ENCODE results near the gene DDX10.

The DDX10 gene

DNA sequence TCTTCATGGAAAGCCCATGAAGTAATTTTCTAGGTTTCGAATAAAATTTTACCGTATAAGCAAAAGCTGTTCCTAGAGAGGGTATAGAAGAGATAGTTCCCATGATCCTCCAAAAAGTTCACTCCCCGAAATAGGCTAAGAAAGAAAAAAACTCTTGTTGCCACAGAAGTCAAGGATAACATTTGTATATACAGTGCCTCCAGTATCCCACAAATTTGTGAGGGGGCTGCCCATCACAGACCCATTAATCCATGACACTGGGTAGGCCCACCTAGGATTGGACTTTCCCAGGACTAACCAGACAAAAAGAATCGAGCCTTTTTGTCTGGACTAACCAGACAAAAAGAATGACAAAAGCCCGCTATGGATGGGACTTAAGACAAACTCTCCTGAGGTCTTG is 233.0 kb downstream of the DDX10 start:
- H3K4me3 ChIP-seq (ENCODE audit: low read length): no peak overlapping the region
- H3F3A ChIP-seq (ENCODE audit: control insufficient read depth, insufficient read depth): no peaks in the 10 kb centered on the region
- H3K36me3 ChIP-seq (ENCODE audit: control insufficient read depth, low read length): peaks cover 11% of the 10 kb centered on the region
- TF ChIP-seq, protein P1, sequence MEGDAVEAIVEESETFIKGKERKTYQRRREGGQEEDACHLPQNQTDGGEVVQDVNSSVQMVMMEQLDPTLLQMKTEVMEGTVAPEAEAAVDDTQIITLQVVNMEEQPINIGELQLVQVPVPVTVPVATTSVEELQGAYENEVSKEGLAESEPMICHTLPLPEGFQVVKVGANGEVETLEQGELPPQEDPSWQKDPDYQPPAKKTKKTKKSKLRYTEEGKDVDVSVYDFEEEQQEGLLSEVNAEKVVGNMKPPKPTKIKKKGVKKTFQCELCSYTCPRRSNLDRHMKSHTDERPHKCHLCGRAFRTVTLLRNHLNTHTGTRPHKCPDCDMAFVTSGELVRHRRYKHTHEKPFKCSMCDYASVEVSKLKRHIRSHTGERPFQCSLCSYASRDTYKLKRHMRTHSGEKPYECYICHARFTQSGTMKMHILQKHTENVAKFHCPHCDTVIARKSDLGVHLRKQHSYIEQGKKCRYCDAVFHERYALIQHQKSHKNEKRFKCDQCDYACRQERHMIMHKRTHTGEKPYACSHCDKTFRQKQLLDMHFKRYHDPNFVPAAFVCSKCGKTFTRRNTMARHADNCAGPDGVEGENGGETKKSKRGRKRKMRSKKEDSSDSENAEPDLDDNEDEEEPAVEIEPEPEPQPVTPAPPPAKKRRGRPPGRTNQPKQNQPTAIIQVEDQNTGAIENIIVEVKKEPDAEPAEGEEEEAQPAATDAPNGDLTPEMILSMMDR (IDR thresholded peaks at IDR 0.05; ENCODE audit: low read depth, low read length, poor library complexity, severe bottlenecking): no peak
- no peak for TF ChIP-seq EZH2phosphoT487 (IDR thresholded peaks at IDR 0.05; ENCODE audit: borderline replicate concordance, low read length)
- H3K4me2 ChIP-seq (ENCODE audit: low read length): no peak overlapping the region
- no peaks in the 10 kb centered on the region for H3K79me2 ChIP-seq (ENCODE audit: control insufficient read depth, low read length)
- no peaks in the 10 kb centered on the region for H3K27me3 ChIP-seq (ENCODE audit: control insufficient read depth, low read length)
- peaks cover 3% of the 10 kb centered on the region; the same call in 1 of the 2 replicates for H3K4me1 ChIP-seq (ENCODE audit: control insufficient read depth, low read length)
- no peaks in the 10 kb centered on the region for H3K9me2 ChIP-seq (replicated peaks; ENCODE audit: control insufficient read depth, low read length)
- no peak overlapping the region for H3K27ac ChIP-seq (ENCODE audit: low read depth, low read length)
- 0 out of 2 replicates have a peak, but pooled peaks cover 6% of the 10 kb centered on the region for H3K9me3 ChIP-seq (ENCODE audit: control insufficient read depth, insufficient read depth, low read length)
- no peaks in the 10 kb centered on the region for H4K20me1 ChIP-seq (ENCODE audit: control insufficient read depth, insufficient read depth, low read depth, low read length)

DNA sequence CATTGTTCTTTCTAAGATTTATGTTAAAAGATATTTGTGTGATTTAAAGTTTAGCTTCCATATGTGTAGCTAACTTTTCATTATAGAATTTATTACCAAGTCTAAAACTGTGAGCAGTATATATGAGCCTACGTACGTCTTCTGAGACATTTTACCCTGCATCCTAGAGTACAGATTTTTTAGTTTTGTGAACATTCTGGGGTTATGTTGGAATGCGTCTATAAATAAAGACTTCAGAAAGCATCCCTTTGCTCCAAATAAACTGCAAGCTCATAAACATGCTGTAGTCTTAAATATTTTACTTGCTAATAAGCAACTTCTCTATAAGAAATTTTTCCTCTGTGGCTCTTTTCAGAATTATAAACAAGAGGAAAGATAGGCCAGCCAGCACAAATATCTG is 236.5 kb downstream of the DDX10 start:
- H3K27me3 ChIP-seq (ENCODE audit: control insufficient read depth, low read length): no peaks in the 10 kb centered on the region
- no peaks in the 10 kb centered on the region for H4K20me1 ChIP-seq (ENCODE audit: control insufficient read depth, insufficient read depth, low read depth, low read length)
- H3K27ac ChIP-seq (ENCODE audit: low read depth, low read length): no peak overlapping the region
- H3K9me3 ChIP-seq (ENCODE audit: control insufficient read depth, insufficient read depth, low read length): 0 out of 2 replicates have a peak, but pooled peaks cover 3% of the 10 kb centered on the region
- H3F3A ChIP-seq (ENCODE audit: control insufficient read depth, insufficient read depth): no peaks in the 10 kb centered on the region
- H3K9me2 ChIP-seq (replicated peaks; ENCODE audit: control insufficient read depth, low read length): no peaks in the 10 kb centered on the region
- no peak overlapping the region for H3K4me3 ChIP-seq (ENCODE audit: low read length)
- H3K4me1 ChIP-seq (ENCODE audit: control insufficient read depth, low read length): no peaks in the 10 kb centered on the region
- H3K36me3 ChIP-seq (ENCODE audit: control insufficient read depth, low read length): peaks cover 11% of the 10 kb centered on the region
- no peak overlapping the region for H3K4me2 ChIP-seq (ENCODE audit: low read length)
- H3K79me2 ChIP-seq (ENCODE audit: control insufficient read depth, low read length): no peaks in the 10 kb centered on the region
- no peak for TF ChIP-seq EZH2phosphoT487 (IDR thresholded peaks at IDR 0.05; ENCODE audit: borderline replicate concordance, low read length)
- TF ChIP-seq, protein P1 (IDR thresholded peaks at IDR 0.05; ENCODE audit: low read depth, low read length, poor library complexity, severe bottlenecking): no peak

GRCh38 chr11:108902027-108902469 is 237.2 kb downstream of the DDX10 start:
- H3K36me3 ChIP-seq (ENCODE audit: control insufficient read depth, low read length): peaks cover 10% of the 10 kb centered on the region
- H3F3A ChIP-seq (ENCODE audit: control insufficient read depth, insufficient read depth): no peaks in the 10 kb centered on the region
- no peaks in the 10 kb centered on the region for H3K4me1 ChIP-seq (ENCODE audit: control insufficient read depth, low read length)
- no peaks in the 10 kb centered on the region for H3K9me2 ChIP-seq (replicated peaks; ENCODE audit: control insufficient read depth, low read length)
- no peaks in the 10 kb centered on the region for H4K20me1 ChIP-seq (ENCODE audit: control insufficient read depth, insufficient read depth, low read depth, low read length)
- TF ChIP-seq EZH2phosphoT487 (IDR thresholded peaks at IDR 0.05; ENCODE audit: borderline replicate concordance, low read length): no peak
- TF ChIP-seq, protein P1 (IDR thresholded peaks at IDR 0.05; ENCODE audit: low read depth, low read length, poor library complexity, severe bottlenecking): no peak
- H3K4me3 ChIP-seq (ENCODE audit: low read length): no peak overlapping the region
- H3K79me2 ChIP-seq (ENCODE audit: control insufficient read depth, low read length): no peaks in the 10 kb centered on the region
- no peaks in the 10 kb centered on the region for H3K27me3 ChIP-seq (ENCODE audit: control insufficient read depth, low read length)
- no peak overlapping the region for H3K27ac ChIP-seq (ENCODE audit: low read depth, low read length)
- no peaks in the 10 kb centered on the region for H3K9me3 ChIP-seq (ENCODE audit: control insufficient read depth, insufficient read depth, low read length)
- H3K4me2 ChIP-seq (ENCODE audit: low read length): no peak overlapping the region

All from DOHH2 (cell line).